Choroid plexus epithelial cell (primary cell): ENCODE results near the gene CIC.

Experiments
- DNase-seq: peaks from one replicate; pipeline ENCODE4 v3.0.0-alpha.2; 2010; ENCODE audit warnings: low read depth
- H3K4me3 ChIP-seq: 2 replicates; pipeline ENCODE4 v1.5.1; 2011; ENCODE audit warnings: low read depth, mild to moderate bottlenecking, control low read depth, low read length, moderate library complexity
- CTCF ChIP-seq: conservative IDR thresholded peaks from 2 replicates; pipeline ENCODE4 v1.5.1; 2011; ENCODE audit warnings: low read depth, mild to moderate bottlenecking, control low read depth, inconsistent platforms, low read length, moderate library complexity

Gene CIC

DNA sequence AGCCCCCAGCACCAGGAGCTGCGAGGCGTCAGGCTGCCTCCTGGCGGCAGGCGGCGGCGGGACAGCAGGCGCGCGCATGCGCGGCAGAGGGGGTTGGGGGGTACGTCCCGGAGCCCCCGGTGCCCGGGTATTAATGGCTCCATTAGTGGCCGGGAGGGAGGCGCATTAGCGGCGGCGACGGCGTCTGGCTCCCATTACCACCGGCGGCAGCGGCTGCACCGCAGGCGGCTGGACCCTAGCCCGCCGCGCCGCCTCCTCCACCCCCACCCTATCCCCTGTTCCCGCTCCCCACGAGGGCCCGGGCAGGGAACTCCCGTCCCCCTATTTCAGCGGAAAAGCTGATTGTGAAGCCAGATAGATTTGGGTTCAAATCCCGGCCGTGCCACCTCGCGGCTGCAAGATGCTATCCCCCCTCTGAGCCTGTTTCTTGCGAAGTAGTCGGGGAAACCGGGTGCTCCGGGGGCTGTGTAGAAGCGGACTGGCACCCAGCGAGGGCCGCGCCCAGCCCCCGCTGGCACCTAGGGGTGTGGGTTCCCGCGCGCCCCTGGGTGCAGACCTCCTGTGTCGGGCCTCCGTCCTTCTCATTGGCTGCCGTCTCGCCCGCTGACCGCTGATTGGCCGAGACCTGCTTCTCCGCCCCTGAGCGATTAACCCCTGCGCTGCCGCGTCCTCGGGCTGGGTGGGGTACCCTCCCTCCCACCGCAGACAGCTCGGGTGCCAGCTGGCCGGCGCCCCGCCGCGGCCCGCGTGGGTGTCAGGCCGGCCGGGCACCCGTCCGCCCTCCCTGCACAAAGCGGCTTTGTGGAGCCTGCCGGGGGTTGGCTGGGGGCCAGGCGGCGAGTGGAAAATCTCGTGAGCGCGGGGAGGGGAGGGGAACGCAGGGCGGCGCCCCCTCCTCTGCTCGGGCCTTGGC is 11.1 kb downstream of the CIC start:
- peak; percentile 88 for DNase-seq
- peak overlapping the region; percentile 79 for H3K4me3 ChIP-seq
- peak; percentile 76 for TF ChIP-seq CTCF

DNA sequence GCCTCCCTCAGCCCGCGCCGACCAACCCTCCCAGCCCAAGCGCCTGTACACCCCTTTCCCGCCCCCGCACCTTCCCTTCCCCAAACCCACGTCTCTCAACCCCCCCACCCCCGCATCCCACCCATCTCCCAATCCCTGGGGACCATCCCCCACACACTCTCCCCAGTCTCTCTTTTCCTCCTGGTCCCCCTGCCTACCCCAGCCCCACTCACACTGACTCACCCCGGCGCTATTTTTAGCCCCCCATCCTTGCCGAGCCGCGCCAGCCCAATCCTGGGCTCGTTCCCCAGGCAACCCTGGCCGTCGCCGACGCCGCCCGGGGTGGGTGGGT is 11.7 kb downstream of the CIC start:
- TF ChIP-seq CTCF: no peak
- no peak for DNase-seq
- H3K4me3 ChIP-seq: peak overlapping the region; percentile 79

DNA sequence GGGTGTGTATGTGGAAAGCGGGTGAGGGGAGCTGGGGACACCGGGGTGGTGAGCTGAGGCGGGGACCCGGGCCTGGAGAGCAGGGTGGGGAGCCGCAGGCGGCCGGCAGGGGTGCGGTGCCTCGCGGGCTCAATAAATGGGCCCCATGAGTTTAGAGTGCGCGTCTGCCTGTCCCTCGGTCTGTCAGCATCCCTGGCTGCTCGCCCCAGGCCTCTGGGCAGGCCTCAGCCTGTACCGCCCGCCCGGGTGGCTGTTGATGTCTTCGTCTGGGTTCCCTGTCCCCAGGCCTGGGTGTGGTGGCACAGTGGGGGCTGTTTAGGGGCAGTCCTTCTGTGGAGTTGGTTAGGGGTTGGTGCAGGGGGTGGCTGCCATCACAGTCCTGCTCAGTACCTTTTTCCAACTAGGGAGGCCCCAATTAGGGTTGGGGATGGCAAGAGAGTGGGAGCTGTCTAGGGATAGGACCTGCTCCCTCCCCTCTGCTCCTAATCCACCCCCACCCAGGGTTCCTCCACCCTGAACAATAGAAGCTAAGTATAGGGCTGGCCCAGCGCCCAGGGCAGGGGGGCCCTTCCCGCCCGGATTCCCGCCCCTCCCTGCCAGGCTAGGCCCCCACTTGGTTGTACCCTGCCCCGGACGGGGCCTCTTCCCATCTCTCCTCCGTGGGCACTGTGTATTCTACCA is 12.2 kb downstream of the CIC start:
- DNase-seq: no peak
- peak; percentile 14 for TF ChIP-seq CTCF
- peak overlapping the region; percentile 79 for H3K4me3 ChIP-seq

- no peak for TF ChIP-seq CTCF
- H3K4me3 ChIP-seq: peak overlapping the region; percentile 28
- DNase-seq: peak; percentile 59
Measured at GRCh38 chr19:42281827-42282762, 13.0 kb downstream of the CIC start.

GRCh38 chr19:42282819-42283187 is 13.8 kb downstream of the CIC start:
- H3K4me3 ChIP-seq: no peak overlapping the region
- TF ChIP-seq CTCF: no peak
- DNase-seq: no peak

- no peak for TF ChIP-seq CTCF
- DNase-seq: peak; percentile 92
- peak overlapping the region; percentile 72 for H3K4me3 ChIP-seq
Measured at GRCh38 chr19:42283188-42284065, 14.4 kb downstream of the CIC start.
